Ishikawa (cell line): ENCODE results near the gene DCXR.

ENCODE experiments used
- CEBPB ChIP-seq: IDR thresholded peaks from 2 replicates; pipeline ENCODE4 v1.6.1; 2012
- EGR1 ChIP-seq: IDR thresholded peaks from 2 replicates; pipeline ENCODE4 v1.6.1; 2012
- EP300 ChIP-seq: IDR thresholded peaks from 2 replicates; pipeline ENCODE4 v1.6.1; 2012; ENCODE audit warnings: borderline replicate concordance
- FOXM1 ChIP-seq: IDR thresholded peaks from 2 replicates; pipeline ENCODE4 v1.6.1; 2012; ENCODE audit warnings: low read depth, borderline replicate concordance
- NFIC ChIP-seq: IDR thresholded peaks from 2 replicates; pipeline ENCODE4 v1.6.1; 2012
- RAD21 ChIP-seq: IDR thresholded peaks from 2 replicates; pipeline ENCODE4 v1.6.1; 2012; ENCODE audit warnings: low read depth
- TAF1 ChIP-seq: IDR thresholded peaks from 2 replicates; pipeline ENCODE4 v1.6.1; 2012; ENCODE audit warnings: low read depth, mild to moderate bottlenecking
- TCF12 ChIP-seq: IDR thresholded peaks from 2 replicates; pipeline ENCODE4 v1.6.1; 2012; ENCODE audit warnings: low read depth
- TEAD4 ChIP-seq: IDR thresholded peaks from 2 replicates; pipeline ENCODE4 v1.6.1; 2012
- YY1 ChIP-seq: IDR thresholded peaks from 2 replicates; pipeline ENCODE4 v1.6.1; 2012; ENCODE audit warnings: low read depth
- ZBTB7A ChIP-seq: IDR thresholded peaks from 2 replicates; pipeline ENCODE4 v1.6.1; 2012; ENCODE audit warnings: low read depth
- TF ChIP-seq, protein P1 (sequence below): IDR thresholded peaks from 2 replicates; pipeline ENCODE4 v1.6.1; 2012; ENCODE audit warnings: low read depth, mild to moderate bottlenecking
- TF ChIP-seq, protein P2 (sequence below): IDR thresholded peaks from 2 replicates; pipeline ENCODE4 v1.6.1; 2012
- TF ChIP-seq, protein P3 (sequence below): IDR thresholded peaks from 2 replicates; pipeline ENCODE4 v1.6.1; 2012

The DCXR gene

DNA sequence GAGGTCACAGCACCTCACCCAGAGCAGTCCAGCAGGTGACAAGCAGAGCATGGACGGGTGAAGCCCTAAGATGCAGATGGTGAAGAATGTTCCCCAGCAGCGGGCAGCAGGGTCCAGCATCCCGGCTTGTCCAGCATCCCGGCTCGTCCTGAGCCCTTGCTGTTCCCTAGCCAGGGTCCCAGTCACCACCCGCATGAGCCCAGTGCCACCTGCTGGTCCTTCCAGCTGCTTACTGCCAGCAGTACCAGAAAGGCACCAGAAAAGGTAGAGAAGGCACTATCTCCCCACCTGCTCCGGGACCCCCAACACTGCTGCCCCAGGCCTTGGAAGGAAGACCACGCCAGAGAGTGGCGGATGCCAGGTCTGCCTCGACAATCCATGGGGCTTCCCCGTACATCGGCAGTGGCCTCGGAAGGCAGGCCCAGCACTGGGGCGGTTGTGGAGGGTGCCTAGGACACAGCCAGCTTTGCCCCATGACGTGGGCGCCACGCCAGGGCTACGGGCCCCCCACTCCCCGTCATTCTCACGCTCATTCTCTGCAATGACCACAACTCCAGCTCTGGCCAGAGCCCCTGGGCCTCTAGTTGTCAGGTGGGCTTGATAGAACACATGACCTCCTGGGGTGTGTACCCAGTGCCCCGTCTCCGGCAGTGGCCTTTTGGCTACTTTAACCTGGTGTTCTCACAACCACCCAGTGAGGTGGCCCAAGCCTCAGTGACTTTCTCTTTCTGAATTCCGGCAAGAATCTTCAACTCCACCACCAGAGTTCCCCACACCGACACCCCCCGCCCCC is 16.2 kb downstream of the DCXR start:
- TF ChIP-seq RAD21 (peak; percentile 78), ZBTB7A (no peak)

DNA sequence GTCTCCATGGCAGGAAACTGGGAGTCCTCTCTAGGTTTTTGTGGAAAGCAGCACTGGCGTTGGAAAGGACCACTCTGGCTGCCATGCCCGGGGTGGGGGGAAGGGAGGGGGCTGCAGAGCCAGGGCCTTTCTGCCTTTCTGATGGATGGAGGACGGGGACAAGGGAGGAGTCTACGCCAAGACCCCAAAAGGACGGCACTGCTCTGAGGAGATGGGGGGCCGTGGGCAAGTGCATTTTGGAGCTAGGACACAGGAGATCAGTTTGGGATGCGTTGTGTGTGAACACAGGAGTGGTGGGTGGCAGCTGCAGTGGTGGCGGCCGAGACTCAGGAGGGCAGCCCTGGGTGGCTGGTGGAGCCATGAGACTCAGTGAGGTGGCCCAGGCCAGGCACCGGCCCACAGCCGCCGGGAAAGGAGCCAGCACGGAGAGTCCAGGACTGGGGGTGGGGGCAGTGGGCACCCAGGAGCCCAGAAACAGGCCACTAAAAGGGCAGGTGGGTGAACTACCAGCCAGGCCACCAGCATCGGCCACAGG is 16.9 kb downstream of the DCXR start:
- no peak for TF ChIP-seq EP300
- TF ChIP-seq FOXM1, result no peak
- TF ChIP-seq, protein P1, sequence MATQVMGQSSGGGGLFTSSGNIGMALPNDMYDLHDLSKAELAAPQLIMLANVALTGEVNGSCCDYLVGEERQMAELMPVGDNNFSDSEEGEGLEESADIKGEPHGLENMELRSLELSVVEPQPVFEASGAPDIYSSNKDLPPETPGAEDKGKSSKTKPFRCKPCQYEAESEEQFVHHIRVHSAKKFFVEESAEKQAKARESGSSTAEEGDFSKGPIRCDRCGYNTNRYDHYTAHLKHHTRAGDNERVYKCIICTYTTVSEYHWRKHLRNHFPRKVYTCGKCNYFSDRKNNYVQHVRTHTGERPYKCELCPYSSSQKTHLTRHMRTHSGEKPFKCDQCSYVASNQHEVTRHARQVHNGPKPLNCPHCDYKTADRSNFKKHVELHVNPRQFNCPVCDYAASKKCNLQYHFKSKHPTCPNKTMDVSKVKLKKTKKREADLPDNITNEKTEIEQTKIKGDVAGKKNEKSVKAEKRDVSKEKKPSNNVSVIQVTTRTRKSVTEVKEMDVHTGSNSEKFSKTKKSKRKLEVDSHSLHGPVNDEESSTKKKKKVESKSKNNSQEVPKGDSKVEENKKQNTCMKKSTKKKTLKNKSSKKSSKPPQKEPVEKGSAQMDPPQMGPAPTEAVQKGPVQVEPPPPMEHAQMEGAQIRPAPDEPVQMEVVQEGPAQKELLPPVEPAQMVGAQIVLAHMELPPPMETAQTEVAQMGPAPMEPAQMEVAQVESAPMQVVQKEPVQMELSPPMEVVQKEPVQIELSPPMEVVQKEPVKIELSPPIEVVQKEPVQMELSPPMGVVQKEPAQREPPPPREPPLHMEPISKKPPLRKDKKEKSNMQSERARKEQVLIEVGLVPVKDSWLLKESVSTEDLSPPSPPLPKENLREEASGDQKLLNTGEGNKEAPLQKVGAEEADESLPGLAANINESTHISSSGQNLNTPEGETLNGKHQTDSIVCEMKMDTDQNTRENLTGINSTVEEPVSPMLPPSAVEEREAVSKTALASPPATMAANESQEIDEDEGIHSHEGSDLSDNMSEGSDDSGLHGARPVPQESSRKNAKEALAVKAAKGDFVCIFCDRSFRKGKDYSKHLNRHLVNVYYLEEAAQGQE, result no peak
- TF ChIP-seq TAF1, result no peak
- TF ChIP-seq ZBTB7A, result no peak
- TF ChIP-seq YY1, result no peak
- TF ChIP-seq TEAD4, result no peak
- TF ChIP-seq CEBPB, result no peak
- TF ChIP-seq, protein P2, sequence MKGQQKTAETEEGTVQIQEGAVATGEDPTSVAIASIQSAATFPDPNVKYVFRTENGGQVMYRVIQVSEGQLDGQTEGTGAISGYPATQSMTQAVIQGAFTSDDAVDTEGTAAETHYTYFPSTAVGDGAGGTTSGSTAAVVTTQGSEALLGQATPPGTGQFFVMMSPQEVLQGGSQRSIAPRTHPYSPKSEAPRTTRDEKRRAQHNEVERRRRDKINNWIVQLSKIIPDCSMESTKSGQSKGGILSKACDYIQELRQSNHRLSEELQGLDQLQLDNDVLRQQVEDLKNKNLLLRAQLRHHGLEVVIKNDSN, result no peak
- TF ChIP-seq, protein P3, sequence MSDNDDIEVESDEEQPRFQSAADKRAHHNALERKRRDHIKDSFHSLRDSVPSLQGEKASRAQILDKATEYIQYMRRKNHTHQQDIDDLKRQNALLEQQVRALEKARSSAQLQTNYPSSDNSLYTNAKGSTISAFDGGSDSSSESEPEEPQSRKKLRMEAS, result no peak

DNA sequence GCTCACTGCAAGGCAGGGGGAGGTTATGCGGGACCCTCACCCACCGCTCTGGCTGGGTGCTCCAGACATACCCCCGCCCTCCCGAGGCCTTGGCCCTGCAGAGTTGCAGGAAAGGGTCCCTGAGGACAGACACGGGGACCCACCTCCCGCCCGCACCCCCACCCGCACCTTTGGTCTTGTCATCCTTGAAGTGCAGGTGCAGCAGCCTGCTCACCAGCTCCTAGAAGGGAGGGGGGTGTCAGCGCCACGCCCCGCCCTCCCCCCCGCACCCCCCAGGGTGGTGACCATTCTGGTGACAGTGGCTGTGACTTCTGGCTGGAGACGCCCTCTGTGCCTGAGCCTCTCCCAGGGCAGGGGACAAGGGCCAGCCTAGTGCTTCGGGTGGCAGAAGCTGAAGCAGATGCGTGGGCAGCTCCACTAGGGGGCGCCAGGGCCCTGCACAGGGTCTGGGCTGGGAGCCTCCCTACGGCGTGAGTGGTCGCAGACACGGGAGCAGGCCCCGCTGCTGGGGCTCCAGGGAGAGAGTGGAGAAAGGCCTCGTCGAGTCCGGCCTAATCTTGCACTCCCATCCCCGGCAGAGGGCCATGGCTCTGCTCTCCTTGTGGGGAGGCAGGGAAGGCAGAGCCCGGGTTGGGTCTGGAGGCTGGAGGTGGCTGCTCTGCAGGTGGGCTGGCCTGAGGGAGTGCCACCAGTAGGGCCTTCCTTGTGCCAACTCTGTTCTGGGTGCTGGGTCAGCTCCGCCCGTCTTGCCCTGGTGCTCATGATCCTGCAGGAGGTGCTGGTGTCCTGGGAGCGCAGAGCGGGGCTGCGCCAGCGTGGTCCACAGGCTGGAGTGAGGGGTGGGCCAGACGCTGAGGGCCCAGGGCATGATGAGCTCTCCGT is 17.6 kb downstream of the DCXR start:
- TF ChIP-seq RAD21 (peak; percentile 59), EGR1 (0 out of 2 replicates have a peak, but pooled peaks have one; percentile 15)
- TF ChIP-seq, protein P3, result no peak

DNA sequence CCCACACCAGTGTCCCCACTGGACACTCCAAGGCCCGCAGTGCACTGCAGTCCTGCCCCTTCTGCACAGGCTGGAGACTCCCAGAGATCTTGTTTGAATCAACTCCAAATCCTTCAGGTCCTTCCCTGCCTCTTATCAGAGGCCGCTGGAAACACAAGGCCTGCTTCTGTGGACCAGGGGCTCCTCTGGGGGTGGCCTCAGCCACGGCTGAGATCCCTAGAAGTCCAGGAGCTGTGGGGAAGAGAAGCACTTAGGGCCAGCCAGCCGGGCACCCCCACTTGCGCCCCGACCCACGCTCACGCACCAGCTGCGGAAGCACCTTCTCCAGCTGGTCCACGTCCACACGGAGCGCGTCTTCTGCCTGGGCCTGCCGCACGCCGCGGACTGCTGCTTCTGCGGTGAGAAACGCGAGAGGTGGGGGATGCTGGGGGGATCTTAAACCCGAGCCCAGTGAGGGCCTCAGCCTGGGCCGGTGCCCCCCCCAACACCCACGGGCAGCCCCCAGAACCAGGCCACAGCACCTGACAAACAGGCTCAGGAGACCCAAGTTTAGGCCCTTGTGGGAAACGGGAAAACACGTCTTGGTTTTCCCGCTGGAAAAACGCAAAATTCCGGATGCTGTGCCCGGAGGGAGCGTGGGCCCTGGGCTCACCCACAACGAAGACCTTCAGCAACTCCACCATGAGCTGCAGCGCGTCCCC is 18.4 kb downstream of the DCXR start:
- TF ChIP-seq ZBTB7A (no peak), YY1 (no peak), CEBPB (no peak), RAD21 (no peak), TAF1 (no peak), EGR1 (no peak), EP300 (no peak), TCF12 (no peak), TEAD4 (no peak), NFIC (no peak)
- TF ChIP-seq, protein P1, result no peak

DNA sequence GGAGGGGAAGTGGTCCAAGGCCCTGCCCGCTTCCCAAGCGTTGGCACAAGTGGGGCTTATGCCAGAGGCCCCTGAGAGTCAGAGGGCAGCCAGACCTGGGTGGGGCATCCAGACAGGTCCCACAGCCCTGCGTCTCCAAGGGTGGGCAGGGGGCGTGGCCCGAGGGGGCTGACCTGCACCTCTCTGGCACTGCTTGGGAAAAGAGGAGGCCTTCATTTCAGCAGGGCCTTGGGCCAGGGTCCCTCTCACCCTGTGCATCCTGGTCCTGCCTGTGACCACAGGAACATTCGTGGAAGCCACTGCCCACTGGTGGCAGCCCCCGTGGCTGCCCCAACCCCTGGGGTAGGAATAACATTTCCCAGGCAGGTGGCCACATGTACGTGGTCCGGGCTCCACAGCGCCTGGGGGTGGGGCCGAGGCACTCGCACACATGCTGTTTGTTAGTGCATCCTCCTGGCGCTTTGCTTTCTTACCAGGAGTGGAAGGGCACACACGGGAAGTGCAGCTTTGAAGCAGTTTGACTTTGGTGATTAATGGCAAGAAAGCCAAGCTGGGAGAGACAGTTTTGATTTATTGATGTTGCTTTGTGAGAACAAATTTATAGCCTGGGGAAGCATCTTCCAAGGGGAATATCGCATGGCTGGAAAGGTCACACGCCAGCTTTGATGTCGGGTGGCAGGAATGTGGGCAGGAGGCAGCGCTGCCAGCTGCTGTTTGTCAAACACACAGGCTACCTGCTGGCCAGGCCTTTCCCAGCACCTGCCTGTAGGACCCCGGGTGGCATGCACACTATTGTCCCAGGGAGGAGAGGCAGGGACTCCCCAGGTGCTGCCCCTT is 19.1 kb downstream of the DCXR start:
- TF ChIP-seq EGR1 (no peak), TEAD4 (peak; percentile 4; the same call in 1 of the 2 replicates)
